AG04449 (cell line): ENCODE data around the gene ITGA8.
"Not testable (repeated sequence)": the region's sequence is repeated elsewhere in the genome, so short reads cannot be mapped to it uniquely, and the experiment has no call there.

Source experiments
- CTCF ChIA-PET: fragments of 350-600 bp; formaldehyde crosslinking; extraction: SDS; loops from one replicate; lab custom pipeline; 2021; ENCODE audit warnings: antibody characterized with exemption; lab: Yijun Ruan, JAX
- POLR2A ChIA-PET: fragments of 400-600, 350-600 bp; formaldehyde crosslinking; extraction: SDS; loops from one replicate; lab custom pipeline; 2020; ENCODE audit warnings: antibody characterized with exemption, inconsistent platforms; lab: Yijun Ruan, JAX
- DNase-seq: peaks from one replicate; pipeline ENCODE4 v3.0.0-alpha.2; 2010; ENCODE audit warnings: low read depth, low spot score
- H3K4me3 ChIP-seq: 2 replicates; pipeline ENCODE4 v1.5.1; 2011; ENCODE audit warnings: low read depth, mild to moderate bottlenecking, control low read depth, low read length
- TF ChIP-seq, protein P1 (sequence below): IDR thresholded peaks from one replicate; pipeline ENCODE4 v1.5.1; 2011; ENCODE audit warnings: mild to moderate bottlenecking, moderate library complexity, low read length, control low read depth, inconsistent platforms; ENCODE audit not compliant: insufficient read depth; ENCODE audit errors: missing control alignments

The ITGA8 gene

GRCh38 chr10:15567952-15568351, 151.8 kb downstream of the ITGA8 start:
- H3K4me3 ChIP-seq: no peak overlapping the region
- no peak for DNase-seq
- ChIA-PET CTCF (interaction anchor here (1.0 to 5.3 kb wide), 3 partner anchors 11 to 123 kb away, joined by 3 to 42 read pairs (median 5); no protein-coding TSS in a partner anchor), POLR2A (no interaction called here)
- TF ChIP-seq, protein P1, sequence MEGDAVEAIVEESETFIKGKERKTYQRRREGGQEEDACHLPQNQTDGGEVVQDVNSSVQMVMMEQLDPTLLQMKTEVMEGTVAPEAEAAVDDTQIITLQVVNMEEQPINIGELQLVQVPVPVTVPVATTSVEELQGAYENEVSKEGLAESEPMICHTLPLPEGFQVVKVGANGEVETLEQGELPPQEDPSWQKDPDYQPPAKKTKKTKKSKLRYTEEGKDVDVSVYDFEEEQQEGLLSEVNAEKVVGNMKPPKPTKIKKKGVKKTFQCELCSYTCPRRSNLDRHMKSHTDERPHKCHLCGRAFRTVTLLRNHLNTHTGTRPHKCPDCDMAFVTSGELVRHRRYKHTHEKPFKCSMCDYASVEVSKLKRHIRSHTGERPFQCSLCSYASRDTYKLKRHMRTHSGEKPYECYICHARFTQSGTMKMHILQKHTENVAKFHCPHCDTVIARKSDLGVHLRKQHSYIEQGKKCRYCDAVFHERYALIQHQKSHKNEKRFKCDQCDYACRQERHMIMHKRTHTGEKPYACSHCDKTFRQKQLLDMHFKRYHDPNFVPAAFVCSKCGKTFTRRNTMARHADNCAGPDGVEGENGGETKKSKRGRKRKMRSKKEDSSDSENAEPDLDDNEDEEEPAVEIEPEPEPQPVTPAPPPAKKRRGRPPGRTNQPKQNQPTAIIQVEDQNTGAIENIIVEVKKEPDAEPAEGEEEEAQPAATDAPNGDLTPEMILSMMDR: no peak

DNA sequence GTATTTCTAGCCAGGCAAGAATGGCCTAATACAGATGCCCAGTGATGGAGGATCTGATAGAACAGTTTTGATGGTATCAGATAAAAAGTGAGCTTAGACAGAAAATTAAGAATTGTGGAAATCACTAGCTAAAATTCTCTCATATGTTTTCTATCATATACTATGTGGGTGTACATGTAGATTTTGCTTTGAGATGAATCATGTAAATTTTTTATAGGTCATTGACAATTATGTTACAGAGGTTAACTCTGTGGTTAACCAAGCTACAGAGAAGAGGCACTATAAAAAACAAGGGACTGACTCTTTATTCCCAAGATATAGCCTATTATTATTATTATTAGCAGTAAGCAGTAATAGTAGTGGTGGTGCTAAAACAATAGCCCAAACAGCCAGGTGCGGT, 156.5 kb downstream of the ITGA8 start:
- no peak overlapping the region for H3K4me3 ChIP-seq
- ChIA-PET POLR2A (no interaction called here), CTCF (interaction anchor here (0.9 to 2.8 kb wide), 5 partner anchors 8 to 128 kb away, joined by 3 to 15 read pairs (median 3); no protein-coding TSS in a partner anchor)
- DNase-seq: no peak
- TF ChIP-seq, protein P1: no peak

DNA sequence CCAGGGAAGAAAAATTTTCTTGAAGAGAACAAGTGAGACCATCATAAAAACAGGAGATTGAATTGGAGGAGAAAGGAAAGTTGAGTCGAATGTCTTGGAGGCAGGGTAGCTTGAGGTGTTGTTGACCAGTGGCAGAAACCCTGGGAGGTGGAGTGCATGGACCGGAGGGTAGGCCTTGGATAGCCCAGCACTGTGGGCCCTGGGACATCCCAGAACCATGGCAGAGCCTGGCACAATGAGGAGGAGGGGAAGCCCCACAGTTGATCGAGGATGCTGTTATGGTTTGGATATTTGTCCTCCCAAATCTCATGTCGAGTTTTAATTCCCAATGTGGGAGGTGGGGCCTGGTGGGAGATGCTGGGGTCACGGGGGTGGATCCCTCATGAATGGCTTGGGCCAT, 157.1 kb downstream of the ITGA8 start:
- TF ChIP-seq, protein P1: no peak
- POLR2A ChIA-PET: no interaction called here
- H3K4me3 ChIP-seq: no peak overlapping the region
- CTCF ChIA-PET: interaction anchor here (0.9 to 2.8 kb wide), 4 partner anchors 9 to 23 kb away, joined by 3 to 15 read pairs (median 4); no protein-coding TSS in a partner anchor
- DNase-seq: no peak

DNA sequence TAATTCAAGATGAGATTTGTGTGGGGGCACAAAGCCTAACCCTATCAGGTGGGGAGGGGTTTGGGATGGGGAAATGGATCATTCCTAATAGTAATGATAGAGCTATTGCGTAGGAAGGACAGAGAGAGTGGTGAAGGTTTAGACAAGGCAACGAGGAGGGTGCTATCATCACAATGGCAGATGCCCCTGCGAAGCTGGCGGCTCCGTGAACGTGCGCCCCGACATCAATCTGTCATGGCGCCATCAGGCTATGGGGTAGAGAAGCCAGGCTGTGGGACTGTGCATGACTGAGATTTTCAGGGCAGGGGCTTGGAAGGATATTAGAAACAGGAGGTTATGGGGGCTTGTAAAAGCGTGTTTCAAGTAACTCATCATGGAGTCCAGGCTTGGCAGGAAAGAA, 157.6 kb downstream of the ITGA8 start:
- ChIA-PET POLR2A (no interaction called here), CTCF (interaction anchor here (1.5 kb wide), 1 partner anchor 11 kb away, joined by 3 read pairs; no protein-coding TSS in a partner anchor)
- no peak overlapping the region for H3K4me3 ChIP-seq
- DNase-seq: no peak
- TF ChIP-seq, protein P1: no peak

GRCh38 chr10:15558136-15558535, 161.6 kb downstream of the ITGA8 start:
- DNase-seq: peak; percentile 94
- H3K4me3 ChIP-seq: no peak overlapping the region
- TF ChIP-seq, protein P1: no peak
- ChIA-PET CTCF (interaction anchor here (0.6 to 2.4 kb wide), 3 partner anchors 27 to 250 kb away, joined by 3 to 13 read pairs (median 3); no protein-coding TSS in a partner anchor), POLR2A (no interaction called here)

DNA sequence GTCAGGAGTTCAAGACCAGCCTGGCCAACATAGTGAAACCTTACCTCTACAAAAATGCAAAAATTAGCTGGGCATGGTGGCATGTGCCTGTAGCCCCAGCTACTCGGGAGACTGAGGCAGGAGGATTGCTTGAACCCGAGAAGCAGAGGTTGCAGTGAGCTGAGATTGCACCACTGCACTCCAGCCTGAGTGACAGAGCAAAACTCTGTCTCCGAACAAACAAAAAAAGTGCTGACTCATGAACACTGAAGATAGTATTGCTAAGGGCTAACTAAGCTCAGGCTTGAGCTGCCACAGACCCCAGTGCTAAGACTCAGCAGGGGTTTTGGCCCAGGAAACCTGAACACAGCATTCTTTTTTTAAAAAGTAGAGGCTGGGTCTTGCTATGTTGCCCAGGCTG, 162.6 kb downstream of the ITGA8 start:
- DNase-seq: not testable (repeated sequence)
- CTCF ChIA-PET: interaction anchor here (2.4 kb wide), 1 partner anchor 28 kb away, joined by 13 read pairs; no protein-coding TSS in a partner anchor

DNA sequence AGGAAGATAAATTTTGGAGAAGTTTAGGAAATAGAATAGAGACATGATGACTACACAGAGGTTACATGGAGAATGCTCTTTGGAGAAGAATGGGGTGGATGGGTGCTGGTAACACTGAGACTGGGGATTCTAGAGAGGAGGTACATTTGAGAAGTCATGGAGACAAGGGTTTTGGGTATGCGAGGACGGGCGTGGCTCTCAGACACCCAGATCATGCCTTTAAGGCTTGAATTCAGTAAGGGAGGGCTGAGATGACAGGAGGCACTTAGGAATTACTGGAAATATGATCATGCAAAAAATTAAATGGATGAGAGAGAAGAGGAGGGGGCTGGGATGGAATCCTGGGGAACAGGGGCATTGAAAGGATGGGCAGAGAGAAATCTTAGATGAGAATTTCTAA, 168.8 kb downstream of the ITGA8 start:
- POLR2A ChIA-PET: no interaction called here
- TF ChIP-seq, protein P1: no peak
- no peak for DNase-seq
- H3K4me3 ChIP-seq: no peak overlapping the region
- CTCF ChIA-PET: no interaction called here

More for the DNA sequence above, 162.6 kb downstream of the ITGA8 start:
- H3K4me3 ChIP-seq, POLR2A ChIA-PET: not testable (repeated sequence)
